DOHH2 (cell line): ENCODE measurements around the gene LAGE3.

Experiments used
- CTCF ChIP-seq: fragments of 200-600 bp; sonication (generic); IDR thresholded peaks from one replicate; pipeline ENCODE4 v1.5.1; 2014; ENCODE audit warnings: antibody characterized with exemption, mild to moderate bottlenecking, low read depth, low read length; ENCODE audit not compliant: poor library complexity, severe bottlenecking
- EZH2phosphoT487 ChIP-seq: fragments of 200-600 bp; sonication (generic); IDR thresholded peaks from 2 replicates; pipeline ENCODE4 v1.6.1; 2017; ENCODE audit warnings: borderline replicate concordance, mild to moderate bottlenecking, antibody characterized with exemption, low read length, moderate library complexity, mixed read lengths

- TF ChIP-seq EZH2phosphoT487 (no peak), CTCF (no peak)
These were observed 8.0 kb downstream of the LAGE3 start for GRCh38 chrX:154470914-154471568.
